Fibroblast of skin of left quadriceps (primary cell): ENCODE measurements around the gene GPATCH11.

Source experiments
- DNase-seq, 2 experiments: peaks; one replicate each; pipeline ENCODE4 v3.0.0-alpha.2; 2013; ENCODE audit warnings: low read depth in 2 of 2

The GPATCH11 gene

DNA sequence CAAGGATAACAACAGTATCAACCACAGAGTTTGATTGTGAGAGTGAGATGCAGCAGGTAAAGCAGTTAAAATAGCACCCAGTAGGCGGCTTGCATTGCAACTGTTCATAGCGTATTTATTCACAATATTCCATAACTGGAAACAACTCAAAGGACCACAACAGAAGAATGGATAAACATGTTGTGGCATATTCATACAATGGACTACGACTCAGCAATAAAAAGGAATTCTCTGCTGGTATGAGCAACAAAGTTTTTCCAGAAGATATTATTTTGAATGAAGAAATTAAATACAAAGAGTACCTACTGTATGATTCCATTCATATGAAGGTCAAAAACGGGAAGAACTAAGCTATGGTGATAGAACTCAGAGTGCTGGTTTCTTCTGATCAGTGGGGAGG is 25.2 kb downstream of the GPATCH11 start:
- DNase-seq = no peak

DNA sequence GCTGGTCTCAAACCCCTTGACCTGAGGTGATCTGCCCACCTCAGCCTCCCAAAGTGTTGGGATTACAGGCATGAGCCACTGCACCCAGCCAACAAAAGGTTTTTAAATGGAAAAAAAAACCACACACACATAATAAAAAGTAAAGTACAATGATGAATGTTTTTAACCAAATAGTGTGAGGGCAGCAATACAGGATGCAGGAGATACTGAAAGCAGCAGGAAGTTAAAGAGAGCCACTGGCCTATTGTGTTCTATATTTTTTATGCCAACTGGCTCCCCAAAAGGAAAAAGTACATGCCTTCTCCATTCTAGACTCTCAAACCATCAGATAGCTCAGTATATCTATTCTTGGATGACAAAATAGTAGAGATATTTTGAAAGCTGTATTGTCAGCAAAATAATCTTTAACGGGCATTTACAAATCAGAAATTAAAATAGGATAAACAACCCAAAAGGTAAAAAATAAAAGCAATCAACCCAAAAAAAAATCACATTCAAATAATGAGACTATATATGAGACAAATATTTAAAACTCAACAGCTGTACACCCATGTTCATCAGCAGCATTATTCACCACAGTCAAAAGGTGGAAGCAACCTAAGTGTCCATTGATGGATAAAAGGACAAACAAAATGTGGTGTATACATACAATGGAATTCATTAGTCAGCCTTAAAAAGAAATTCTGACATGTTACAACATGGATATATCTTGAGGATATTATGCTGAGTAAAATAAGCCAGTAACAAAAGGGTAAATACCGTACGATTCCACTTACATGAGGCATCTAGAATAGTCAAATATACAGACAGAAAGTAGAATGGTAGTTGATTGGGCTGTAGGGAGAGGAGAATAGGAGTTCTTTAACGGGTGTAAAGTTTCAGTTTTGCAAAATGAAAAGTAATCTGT is 26.2 kb downstream of the GPATCH11 start:
- no peak for DNase-seq

DNA sequence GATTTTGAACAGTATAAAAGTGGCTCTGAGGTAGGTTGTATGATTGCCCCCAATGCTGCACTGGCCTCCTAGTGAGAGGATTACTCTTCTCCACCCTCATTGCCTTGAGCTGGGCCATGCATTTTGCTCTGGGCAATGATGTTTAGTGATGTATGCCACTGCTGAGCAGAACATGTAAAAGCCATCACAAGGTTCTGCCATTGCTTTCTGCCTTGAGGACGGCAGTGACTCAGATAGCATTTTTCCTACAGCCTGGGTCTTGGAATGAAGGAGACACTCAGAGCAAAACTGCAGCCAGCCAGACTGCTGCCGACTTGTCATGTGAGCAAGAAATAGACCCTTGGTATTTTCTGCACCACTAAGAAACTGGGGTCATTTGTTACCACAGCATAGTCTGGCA is 27.6 kb downstream of the GPATCH11 start:
- DNase-seq = no peak

DNA sequence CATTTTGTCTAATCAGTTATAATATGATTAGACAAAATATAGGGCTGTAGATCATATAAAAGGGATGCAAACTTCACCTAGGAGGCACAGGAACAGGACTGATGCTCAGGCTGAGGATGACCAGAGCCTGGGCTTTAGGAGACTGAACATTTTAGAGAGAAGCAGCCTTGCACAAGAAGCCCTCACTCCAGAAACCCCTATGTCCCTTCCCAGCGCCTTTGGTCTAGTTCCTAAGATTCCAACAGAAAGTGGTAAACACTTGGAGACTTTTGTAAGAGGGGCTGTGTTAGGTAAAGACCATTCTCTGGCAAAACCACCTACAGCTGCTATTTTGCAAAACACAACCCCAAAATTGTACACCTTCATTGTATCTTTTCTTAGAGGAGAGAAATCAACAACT is 33.2 kb downstream of the GPATCH11 start:
- DNase-seq = no peak

DNA sequence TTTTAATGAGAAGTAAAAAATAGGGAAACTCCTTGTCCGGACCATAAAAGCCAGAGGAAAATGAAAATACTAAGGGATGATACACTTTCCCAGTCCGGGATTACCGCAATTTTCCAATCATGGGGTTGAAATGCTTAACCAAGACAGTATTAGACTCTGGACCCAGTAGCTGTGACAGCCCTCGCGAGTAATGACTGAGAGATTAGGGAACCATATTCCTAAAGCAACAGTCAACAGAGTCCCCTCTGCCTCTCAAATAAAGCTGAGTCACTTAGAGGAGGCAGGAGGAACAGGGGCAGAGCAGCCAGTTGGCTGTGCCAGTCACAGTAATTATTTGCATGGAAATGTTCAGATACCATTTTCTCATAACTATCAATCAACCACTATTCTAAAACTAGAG is 34.8 kb downstream of the GPATCH11 start:
- no peak for DNase-seq

DNA sequence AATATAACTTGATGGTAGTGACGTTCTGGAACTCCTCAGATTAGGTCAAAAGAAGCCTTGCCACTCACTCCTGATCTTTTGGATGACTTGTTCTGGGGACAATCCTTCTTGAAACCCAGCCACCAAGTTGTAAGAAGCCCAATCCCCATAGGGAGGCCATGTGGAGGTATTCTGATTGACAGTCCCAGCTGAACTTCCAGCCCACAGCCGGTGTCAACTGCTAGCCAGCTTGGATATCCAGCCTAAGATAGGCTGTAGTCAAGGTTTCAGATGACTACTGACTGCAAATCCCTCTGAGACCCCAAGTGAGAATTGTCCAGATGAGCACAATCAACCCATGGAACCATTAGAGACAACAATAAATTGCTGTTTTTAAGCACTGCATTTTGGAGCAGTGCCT is 41.1 kb downstream of the GPATCH11 start:
- DNase-seq = no peak

DNA sequence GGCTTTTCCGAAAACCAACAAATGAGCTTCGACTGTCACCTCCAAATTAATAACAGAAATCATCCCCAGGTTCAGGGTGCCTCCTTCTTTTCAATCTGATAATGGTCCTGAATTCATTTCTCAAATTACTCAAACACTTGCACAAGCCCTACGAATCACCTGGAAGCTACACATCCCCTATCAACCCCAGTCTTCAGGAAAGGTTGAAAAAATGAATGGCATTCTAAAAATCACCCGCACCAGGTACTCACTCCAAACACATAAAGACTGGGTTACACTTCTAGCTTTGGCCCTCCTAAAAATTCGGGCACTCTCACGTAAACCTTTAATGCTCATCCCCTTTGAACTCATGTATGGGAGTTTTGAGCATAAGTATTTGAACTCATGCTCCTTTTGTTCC is 48.6 kb downstream of the GPATCH11 start:
- no peak for DNase-seq

DNA sequence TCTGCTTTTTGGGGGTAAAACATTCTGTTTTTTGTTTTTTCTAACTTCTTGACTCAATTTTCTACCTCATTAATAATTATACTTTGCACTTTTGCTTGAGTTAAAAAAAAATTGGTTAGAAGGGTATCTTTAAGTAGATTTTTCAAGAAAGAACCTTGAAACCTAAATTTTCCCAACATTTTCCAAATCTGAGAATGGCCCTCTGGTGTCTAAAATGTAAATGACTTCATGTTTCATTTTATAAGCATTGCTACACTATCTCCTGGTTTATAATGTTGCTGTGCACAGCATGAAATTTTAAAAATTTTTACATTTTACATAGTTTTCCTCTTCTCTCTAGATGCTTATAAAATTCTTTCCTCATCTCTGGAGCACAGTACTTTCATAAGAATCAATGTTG is 58.2 kb downstream of the GPATCH11 start:
- no peak for DNase-seq

DNA sequence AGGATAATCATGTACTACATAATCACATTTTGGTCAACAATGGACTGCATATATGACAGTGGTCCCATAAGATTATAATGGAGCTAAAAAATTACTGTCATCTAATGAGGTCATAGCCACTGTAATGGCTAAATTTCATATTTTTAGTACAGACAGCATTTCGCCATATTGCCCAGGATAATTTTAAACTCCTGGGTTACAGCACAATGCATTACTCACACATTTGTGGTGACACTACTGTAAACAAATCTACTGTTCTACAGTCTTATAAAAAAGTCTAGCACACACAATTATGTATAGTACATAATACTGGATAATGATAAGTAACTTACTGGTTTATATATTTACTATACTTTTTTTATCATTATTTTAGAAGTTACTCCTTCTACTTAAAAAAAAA is 59.7 kb downstream of the GPATCH11 start:
- DNase-seq = no peak

DNA sequence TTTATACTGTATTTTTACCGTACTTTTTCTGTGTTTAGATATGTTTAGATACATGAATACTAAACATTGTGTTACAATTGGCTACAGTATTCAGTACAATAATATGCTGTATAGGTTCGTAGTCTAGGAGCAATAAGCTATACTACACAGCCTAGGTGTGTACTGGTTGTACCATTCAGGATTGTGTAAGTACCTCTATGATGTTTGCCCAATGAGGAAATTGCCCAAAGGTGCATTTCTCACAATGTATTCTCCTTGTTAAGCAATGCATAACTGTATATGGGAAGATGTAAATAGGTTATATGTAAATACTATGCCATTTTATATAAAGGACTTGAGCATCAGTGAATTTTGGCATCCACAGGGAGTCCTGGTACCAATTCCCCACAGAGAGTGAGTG is 61.7 kb downstream of the GPATCH11 start:
- no peak for DNase-seq

DNA sequence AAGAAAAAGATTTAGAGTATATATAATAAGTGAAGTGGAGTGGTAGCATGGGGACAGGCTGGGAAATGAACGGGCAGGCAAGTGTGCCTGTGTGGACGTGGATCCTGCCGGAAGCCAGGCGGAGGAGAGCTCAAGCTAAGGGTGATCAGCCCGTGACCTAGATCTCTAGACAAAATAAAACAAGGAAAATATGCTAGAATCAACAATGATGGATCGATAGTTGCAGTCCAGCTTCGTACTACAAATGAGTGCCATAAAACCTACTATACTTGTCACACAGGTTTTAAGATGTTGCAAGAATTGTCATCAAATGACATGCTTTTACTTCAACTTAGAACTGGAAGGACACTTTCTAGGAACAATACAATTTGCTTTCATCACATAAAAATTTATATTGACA is 64.0 kb downstream of the GPATCH11 start:
- no peak for DNase-seq
